Mesothelial cell of epicardium (in vitro differentiated cells): ENCODE data around the gene S100A3. TPM values are rescaled to one million over a fixed set of nuclear protein-coding genes. Genes with fewer than 3 reads are reported as not detected.
A peak's percentile ranks its signal among the peaks of the same experiment; 100 is the strongest.
"Not testable (repeated sequence)": the region's sequence is repeated elsewhere in the genome, so short reads cannot be mapped to it uniquely, and the experiment has no call there.

Experiments
- DNase-seq, 2 experiments: peaks; one replicate each; pipeline ENCODE4 v3.0.0; 2021; ENCODE audit warnings: low spot score in 2 of 2; ENCODE audit not compliant: unreplicated experiment in 2 of 2
- H3K27ac Mint-ChIP-seq: 2 replicates; pipeline ENCODE4 v1.8.0; 2021; ENCODE audit warnings: mixed read lengths
- H3K27me3 Mint-ChIP-seq: 2 replicates; pipeline ENCODE4 v1.8.0; 2021; ENCODE audit warnings: low read depth, mixed read lengths
- H3K36me3 Mint-ChIP-seq: 2 replicates; pipeline ENCODE4 v1.8.0; 2021; ENCODE audit warnings: mixed read lengths
- H3K4me1 Mint-ChIP-seq: 2 replicates; pipeline ENCODE4 v1.8.0; 2021; ENCODE audit warnings: mixed read lengths
- H3K4me3 Mint-ChIP-seq: 2 replicates; pipeline ENCODE4 v1.8.0; 2021; ENCODE audit warnings: mild to moderate bottlenecking, moderate library complexity, mixed read lengths
- H3K9me3 Mint-ChIP-seq: 2 replicates; pipeline ENCODE4 v1.8.0; 2021; ENCODE audit warnings: mixed read lengths
- total RNA-seq: library from RNA; stranded (reverse); gene quantifications from 3 replicates; pipeline ENCODE4 v1.2.1, GENCODE V29; 2021
- TF ChIP-seq, protein P1 (sequence below): fragments of 200-600 bp; sonication (generic); IDR thresholded peaks from one replicate; pipeline ENCODE4 v1.5.0; 2021; ENCODE audit warnings: antibody characterized with exemption; ENCODE audit not compliant: unreplicated experiment

The S100A3 gene
- total RNA-seq, 1 donor from 2014 or later: not detected

DNA sequence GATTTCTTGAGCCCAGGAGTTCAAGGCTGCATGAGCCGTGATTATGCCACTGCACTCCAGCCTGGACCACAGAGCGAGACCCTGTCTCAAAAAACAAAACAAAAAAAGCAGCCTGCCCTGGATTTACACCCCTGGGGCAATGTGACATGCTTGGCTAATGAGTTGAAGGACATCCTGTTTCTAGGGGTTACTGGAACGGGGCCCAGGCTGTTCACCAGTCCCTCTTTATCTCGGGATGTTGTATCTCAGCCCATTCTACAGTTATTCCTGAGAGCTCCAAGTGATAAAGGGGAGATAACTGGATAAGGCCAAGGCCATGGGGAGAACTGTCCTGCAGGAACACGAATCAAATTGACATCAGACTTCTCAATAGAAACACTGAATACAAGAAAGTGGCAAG lies 38.3 kb upstream of the S100A3 start:
- H3K36me3 Mint-ChIP-seq: no peaks in the 10 kb centered on the region
- H3K27ac Mint-ChIP-seq: no peak overlapping the region
- DNase-seq: no peak
- peaks cover 13% of the 10 kb centered on the region for H3K4me1 Mint-ChIP-seq
- H3K9me3 Mint-ChIP-seq: no peaks in the 10 kb centered on the region
- no peaks in the 10 kb centered on the region for H3K27me3 Mint-ChIP-seq
- TF ChIP-seq, protein P1, sequence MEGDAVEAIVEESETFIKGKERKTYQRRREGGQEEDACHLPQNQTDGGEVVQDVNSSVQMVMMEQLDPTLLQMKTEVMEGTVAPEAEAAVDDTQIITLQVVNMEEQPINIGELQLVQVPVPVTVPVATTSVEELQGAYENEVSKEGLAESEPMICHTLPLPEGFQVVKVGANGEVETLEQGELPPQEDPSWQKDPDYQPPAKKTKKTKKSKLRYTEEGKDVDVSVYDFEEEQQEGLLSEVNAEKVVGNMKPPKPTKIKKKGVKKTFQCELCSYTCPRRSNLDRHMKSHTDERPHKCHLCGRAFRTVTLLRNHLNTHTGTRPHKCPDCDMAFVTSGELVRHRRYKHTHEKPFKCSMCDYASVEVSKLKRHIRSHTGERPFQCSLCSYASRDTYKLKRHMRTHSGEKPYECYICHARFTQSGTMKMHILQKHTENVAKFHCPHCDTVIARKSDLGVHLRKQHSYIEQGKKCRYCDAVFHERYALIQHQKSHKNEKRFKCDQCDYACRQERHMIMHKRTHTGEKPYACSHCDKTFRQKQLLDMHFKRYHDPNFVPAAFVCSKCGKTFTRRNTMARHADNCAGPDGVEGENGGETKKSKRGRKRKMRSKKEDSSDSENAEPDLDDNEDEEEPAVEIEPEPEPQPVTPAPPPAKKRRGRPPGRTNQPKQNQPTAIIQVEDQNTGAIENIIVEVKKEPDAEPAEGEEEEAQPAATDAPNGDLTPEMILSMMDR: no peak
- no peak overlapping the region for H3K4me3 Mint-ChIP-seq

DNA sequence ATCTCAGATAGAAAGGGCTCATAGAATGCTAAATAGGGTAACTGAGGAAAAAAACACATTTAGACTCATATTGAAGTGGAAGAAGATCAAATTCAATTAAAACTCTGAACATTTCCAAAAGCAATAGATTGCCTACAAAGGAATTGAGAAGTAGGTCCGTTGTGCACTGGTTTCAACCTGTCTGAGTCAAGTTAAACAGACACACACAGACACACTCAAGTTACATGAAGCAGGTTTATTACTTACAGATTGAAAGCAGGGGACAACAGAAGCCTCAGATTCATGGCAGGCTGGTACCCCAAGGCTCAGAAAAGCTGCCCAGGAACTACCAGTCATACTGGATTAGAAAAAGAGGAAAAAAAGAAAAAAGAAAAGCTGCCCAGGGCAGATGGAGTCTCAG lies 37.3 kb upstream of the S100A3 start:
- no peak overlapping the region for H3K4me3 Mint-ChIP-seq
- H3K27me3 Mint-ChIP-seq: no peaks in the 10 kb centered on the region
- no peaks in the 10 kb centered on the region for H3K9me3 Mint-ChIP-seq
- no peaks in the 10 kb centered on the region for H3K36me3 Mint-ChIP-seq
- DNase-seq: no peak
- H3K4me1 Mint-ChIP-seq: peaks cover 13% of the 10 kb centered on the region
- H3K27ac Mint-ChIP-seq: no peak overlapping the region
- TF ChIP-seq, protein P1: no peak

DNA sequence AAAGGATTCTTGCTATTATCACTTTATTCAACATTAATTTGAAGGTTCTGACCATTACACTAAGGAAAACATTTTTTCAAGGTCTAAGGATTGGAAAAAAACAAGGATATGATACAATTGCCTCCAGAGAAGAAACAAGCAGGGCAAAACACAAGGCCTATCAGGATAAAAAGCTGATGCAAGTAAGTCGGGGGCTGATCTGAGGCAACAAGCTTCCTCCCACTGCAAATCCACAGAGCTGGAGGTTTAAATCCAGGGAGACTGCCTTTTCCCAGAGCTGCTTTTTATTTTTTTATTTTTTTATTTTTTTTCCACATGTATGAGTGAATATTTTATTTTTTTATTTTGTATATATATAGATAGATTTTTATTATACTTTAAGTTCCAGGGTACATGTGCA lies 35.9 kb upstream of the S100A3 start:
- Mint-ChIP-seq H3K27ac (no peak overlapping the region), H3K4me3 (no peak overlapping the region), H3K36me3 (no peaks in the 10 kb centered on the region), H3K27me3 (no peaks in the 10 kb centered on the region), H3K4me1 (peaks cover 13% of the 10 kb centered on the region), H3K9me3 (no peaks in the 10 kb centered on the region)
- TF ChIP-seq, protein P1: no peak
- no peak for DNase-seq

DNA sequence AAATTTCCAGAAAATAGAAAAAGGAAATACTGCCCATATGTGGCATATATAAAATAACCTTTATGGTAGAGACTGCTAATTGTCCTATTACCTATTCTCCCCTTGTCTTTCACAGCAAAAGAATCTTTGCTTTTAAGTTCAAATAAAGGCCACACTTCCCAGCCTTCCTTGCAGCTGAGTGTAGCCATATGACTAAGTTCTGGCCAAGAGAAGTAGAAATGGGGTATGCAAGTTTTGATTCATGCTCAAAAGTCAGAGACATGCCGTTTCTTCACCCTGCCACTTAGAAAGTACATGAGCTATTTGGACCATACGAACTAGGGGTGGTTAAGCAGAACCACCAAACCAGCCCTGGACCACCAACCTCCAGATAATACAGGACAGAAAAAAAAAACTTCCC lies 34.9 kb upstream of the S100A3 start:
- H3K4me1 Mint-ChIP-seq: peaks cover 18% of the 10 kb centered on the region
- peak overlapping the region; percentile 1 for H3K27ac Mint-ChIP-seq
- no peaks in the 10 kb centered on the region for H3K36me3 Mint-ChIP-seq
- TF ChIP-seq, protein P1: no peak
- DNase-seq: no peak
- no peaks in the 10 kb centered on the region for H3K9me3 Mint-ChIP-seq
- H3K27me3 Mint-ChIP-seq: no peaks in the 10 kb centered on the region
- H3K4me3 Mint-ChIP-seq: no peak overlapping the region

DNA sequence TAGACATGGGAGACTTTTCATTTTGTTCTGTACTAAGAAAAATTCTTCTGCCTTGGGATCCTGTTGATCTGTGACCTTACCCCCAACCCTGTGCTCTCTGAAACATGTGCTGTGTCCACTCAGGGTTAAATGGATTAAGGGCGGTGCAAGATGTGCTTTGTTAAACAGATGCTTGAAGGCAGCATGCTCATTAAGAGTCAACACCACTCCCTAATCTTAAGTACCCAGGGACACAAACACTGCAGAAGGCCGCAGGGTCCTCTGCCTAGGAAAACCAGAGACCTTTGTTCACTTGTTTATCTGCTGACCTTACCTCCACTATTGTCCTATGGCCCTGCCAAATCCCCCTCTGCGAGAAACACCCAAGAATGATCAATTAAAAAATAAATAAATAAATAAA lies 34.5 kb upstream of the S100A3 start:
- DNase-seq, H3K27ac Mint-ChIP-seq, H3K36me3 Mint-ChIP-seq, H3K9me3 Mint-ChIP-seq, H3K4me3 Mint-ChIP-seq, H3K27me3 Mint-ChIP-seq: not testable (repeated sequence)
- H3K4me1 Mint-ChIP-seq: peaks cover 23% of the 10 kb centered on the region

DNA sequence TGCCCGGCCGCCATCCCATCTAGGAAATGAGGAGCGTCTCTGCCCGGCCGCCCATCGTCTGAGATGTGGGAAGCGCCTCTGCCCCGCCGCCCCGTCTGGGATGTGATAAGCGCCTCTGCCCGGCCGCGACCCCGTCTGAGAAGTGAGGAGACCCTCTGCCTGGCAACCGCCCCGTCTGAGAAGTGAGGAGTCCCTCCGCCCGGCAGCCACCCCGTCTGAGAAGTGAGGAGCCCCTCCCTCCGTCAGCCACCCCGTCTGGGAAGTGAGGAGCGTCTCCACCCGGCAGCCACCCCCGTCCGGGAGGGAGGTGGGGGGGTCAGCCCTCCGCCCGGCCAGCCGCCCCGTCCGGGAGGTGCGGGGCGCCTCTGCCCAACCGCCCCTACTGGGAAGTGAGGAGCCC lies 33.8 kb upstream of the S100A3 start:
- not testable (repeated sequence) for DNase-seq, H3K27ac Mint-ChIP-seq, H3K4me3 Mint-ChIP-seq, H3K9me3 Mint-ChIP-seq, H3K27me3 Mint-ChIP-seq, H3K36me3 Mint-ChIP-seq
- peaks cover 29% of the 10 kb centered on the region for H3K4me1 Mint-ChIP-seq

DNA sequence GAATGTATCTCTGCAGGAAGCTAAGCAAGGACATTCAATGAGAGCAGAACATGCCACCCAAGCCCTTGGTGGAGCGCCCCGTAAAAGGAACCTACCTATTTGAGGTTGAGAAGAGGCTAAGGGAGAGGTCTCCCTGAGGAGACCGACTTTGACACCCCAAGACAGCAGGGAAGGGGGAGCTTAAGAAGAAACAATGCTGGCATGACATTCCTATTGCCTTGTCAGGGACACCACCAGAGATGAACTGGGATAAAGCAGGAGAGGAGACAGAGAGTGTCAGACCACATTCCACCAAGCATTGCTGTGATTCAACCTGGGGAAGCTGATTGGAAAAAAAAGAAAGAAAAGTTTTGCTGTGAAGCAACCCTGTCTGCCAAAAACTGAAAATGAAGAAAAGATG lies 29.9 kb upstream of the S100A3 start:
- Mint-ChIP-seq H3K9me3 (no peaks in the 10 kb centered on the region), H3K4me1 (peaks cover 20% of the 10 kb centered on the region), H3K4me3 (no peak overlapping the region), H3K36me3 (no peaks in the 10 kb centered on the region), H3K27ac (peak overlapping the region; percentile 62), H3K27me3 (no peaks in the 10 kb centered on the region)
- TF ChIP-seq, protein P1: no peak
- DNase-seq: no peak
